Measurements from ENCODE around the gene ZEB1. TPM values are rescaled to one million over a fixed set of nuclear protein-coding genes. Genes with fewer than 3 reads are reported as not detected.

ZEB1 gene
- total and polyA plus RNA-seq, 10 of the 15 experiments (the other 5 are each of a cell fraction or from before 2014, with no cell fraction given): 10.4 to 35.6 (median 24.5) TPM

DNA sequence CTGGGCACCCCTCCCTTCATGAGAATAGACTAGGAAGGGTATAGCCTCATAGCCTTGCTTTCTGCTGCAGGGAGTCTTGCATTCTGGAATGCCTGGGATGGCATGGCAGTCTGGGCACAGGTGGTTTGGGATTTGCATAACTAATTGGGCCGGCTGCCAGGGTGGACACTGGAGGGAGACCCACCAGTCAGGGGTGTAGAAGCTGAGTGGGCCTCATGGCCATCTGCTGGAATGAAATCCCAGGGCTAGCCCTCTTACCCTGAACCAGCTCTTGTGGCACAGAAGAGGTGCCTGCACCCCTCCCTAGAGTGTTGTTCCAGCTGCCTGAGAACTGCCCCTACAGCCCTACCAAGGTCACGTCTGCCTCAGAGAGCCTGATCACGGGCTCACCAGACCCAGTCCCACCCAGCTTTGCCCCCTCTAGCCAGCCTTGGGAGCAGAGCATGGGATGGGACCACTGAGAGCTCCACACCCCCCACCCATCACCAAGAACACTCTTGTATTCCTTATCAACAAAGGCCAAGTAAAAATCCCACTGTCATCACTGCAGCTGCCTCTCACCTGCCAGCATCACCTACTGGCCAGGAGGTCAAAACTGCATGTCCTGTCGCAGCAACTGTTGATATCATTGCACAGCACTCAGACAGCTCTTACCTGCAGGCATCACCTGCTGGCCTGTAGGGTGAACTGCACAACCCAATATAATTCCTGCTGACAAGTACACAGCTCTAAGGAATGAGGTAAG lies 148.9 kb downstream of the ZEB1 start:
- in situ Hi-C loops (cut with MboI): no loop called here
- no peak for TF ChIP-seq KDM1A (IDR thresholded peaks at IDR 0.05; ENCODE audit: borderline replicate concordance)
- no peak for TF ChIP-seq CHD1 (IDR thresholded peaks at IDR 0.05; ENCODE audit: low read depth, low read length)
- TF ChIP-seq, protein P1, sequence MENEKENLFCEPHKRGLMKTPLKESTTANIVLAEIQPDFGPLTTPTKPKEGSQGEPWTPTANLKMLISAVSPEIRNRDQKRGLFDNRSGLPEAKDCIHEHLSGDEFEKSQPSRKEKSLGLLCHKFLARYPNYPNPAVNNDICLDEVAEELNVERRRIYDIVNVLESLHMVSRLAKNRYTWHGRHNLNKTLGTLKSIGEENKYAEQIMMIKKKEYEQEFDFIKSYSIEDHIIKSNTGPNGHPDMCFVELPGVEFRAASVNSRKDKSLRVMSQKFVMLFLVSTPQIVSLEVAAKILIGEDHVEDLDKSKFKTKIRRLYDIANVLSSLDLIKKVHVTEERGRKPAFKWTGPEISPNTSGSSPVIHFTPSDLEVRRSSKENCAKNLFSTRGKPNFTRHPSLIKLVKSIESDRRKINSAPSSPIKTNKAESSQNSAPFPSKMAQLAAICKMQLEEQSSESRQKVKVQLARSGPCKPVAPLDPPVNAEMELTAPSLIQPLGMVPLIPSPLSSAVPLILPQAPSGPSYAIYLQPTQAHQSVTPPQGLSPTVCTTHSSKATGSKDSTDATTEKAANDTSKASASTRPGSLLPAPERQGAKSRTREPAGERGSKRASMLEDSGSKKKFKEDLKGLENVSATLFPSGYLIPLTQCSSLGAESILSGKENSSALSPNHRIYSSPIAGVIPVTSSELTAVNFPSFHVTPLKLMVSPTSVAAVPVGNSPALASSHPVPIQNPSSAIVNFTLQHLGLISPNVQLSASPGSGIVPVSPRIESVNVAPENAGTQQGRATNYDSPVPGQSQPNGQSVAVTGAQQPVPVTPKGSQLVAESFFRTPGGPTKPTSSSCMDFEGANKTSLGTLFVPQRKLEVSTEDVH (IDR thresholded peaks at IDR 0.05; ENCODE audit: low read depth, partially characterized antibody): no peak
- no peak for TF ChIP-seq EP300 (IDR thresholded peaks at IDR 0.05; ENCODE audit: borderline replicate concordance in 1 of 2, control insufficient read depth in 1 of 2, low read depth in 2 of 2, low read length in 2 of 2)
- no peak for TF ChIP-seq NR2C2 (IDR thresholded peaks at IDR 0.05; ENCODE audit: borderline replicate concordance, control insufficient read depth, insufficient read length, low read depth)
- peak; percentile 43 for TF ChIP-seq RAD21 (IDR thresholded peaks at IDR 0.05; ENCODE audit: insufficient read depth, low read depth, low read length)
- no peak for TF ChIP-seq NFYB (IDR thresholded peaks at IDR 0.05; ENCODE audit: insufficient read depth, low read depth, low read length)
- no peak for TF ChIP-seq EGR1 (IDR thresholded peaks at IDR 0.05; ENCODE audit: borderline replicate concordance in 1 of 2, low read depth in 2 of 2, low read length in 2 of 2)
- no peak for TF ChIP-seq POLR2AphosphoS2 (IDR thresholded peaks at IDR 0.05; ENCODE audit: low read depth, low read length)
- TF ChIP-seq ZNF274 (IDR thresholded peaks at IDR 0.05; ENCODE audit: insufficient read depth, insufficient read length): no peak
- TF ChIP-seq, protein P2, sequence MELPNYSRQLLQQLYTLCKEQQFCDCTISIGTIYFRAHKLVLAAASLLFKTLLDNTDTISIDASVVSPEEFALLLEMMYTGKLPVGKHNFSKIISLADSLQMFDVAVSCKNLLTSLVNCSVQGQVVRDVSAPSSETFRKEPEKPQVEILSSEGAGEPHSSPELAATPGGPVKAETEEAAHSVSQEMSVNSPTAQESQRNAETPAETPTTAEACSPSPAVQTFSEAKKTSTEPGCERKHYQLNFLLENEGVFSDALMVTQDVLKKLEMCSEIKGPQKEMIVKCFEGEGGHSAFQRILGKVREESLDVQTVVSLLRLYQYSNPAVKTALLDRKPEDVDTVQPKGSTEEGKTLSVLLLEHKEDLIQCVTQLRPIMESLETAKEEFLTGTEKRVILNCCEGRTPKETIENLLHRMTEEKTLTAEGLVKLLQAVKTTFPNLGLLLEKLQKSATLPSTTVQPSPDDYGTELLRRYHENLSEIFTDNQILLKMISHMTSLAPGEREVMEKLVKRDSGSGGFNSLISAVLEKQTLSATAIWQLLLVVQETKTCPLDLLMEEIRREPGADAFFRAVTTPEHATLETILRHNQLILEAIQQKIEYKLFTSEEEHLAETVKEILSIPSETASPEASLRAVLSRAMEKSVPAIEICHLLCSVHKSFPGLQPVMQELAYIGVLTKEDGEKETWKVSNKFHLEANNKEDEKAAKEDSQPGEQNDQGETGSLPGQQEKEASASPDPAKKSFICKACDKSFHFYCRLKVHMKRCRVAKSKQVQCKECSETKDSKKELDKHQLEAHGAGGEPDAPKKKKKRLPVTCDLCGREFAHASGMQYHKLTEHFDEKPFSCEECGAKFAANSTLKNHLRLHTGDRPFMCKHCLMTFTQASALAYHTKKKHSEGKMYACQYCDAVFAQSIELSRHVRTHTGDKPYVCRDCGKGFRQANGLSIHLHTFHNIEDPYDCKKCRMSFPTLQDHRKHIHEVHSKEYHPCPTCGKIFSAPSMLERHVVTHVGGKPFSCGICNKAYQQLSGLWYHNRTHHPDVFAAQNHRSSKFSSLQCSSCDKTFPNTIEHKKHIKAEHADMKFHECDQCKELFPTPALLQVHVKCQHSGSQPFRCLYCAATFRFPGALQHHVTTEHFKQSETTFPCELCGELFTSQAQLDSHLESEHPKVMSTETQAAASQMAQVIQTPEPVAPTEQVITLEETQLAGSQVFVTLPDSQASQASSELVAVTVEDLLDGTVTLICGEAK (IDR thresholded peaks at IDR 0.05; ENCODE audit: borderline replicate concordance): no peak
- no peak for TF ChIP-seq PAX5 (IDR thresholded peaks at IDR 0.05; ENCODE audit: borderline replicate concordance, low read depth, low read length)
- TF ChIP-seq HDAC2 (IDR thresholded peaks at IDR 0.05): no peak
- no peak for TF ChIP-seq SMAD5 (IDR thresholded peaks at IDR 0.05; ENCODE audit: low read depth)
- no peak for TF ChIP-seq NFYA (IDR thresholded peaks at IDR 0.05; ENCODE audit: borderline replicate concordance, low read depth, low read length)

More for the DNA sequence above, 148.9 kb downstream of the ZEB1 start:
- Histone ChIP-seq H3K4me2 (ENCODE audit: control insufficient read depth, insufficient read depth) (no peak overlapping the region), H3K27ac (ENCODE audit: control insufficient read depth, insufficient read depth) (no peak overlapping the region), H3K9me3 (replicated peaks; ENCODE audit: control insufficient read depth, insufficient read depth, low read length) (peaks cover 26% of the 10 kb centered on the region), H4K20me1 (ENCODE audit: control insufficient read depth, insufficient read depth) (no peaks in the 10 kb centered on the region), H3K4me1 (ENCODE audit: control insufficient read depth, insufficient read depth, low read length) (no peaks in the 10 kb centered on the region), H2AFZ (ENCODE audit: control insufficient read depth, low read depth, low read length) (no peak overlapping the region), H3K27me3 (replicated peaks in 1 of 2; ENCODE audit: control insufficient read depth in 2 of 2, insufficient read depth in 2 of 2, low read length in 1 of 2) (no peaks in the 10 kb centered on the region), H3K79me2 (ENCODE audit: control insufficient read depth, insufficient read depth, low read length) (no peaks in the 10 kb centered on the region; the same call in 1 of the 2 replicates), H3K9ac (ENCODE audit: control insufficient read depth, insufficient read depth, low read length) (no peak overlapping the region), H3K36me3 (ENCODE audit: control insufficient read depth in 2 of 2, insufficient read depth in 2 of 2, low read length in 1 of 2) (peaks cover 8 to 13% of the 10 kb centered on the region in 2 experiments; a peak in 3 of 4 replicates), H3K4me3 (no peak overlapping the region)
- 79% methylated on average over 4 of the region's 4 CpGs for WGBS (ENCODE audit: insufficient coverage, insufficient replicate concordance, low lambda C conversion rate, missing lambda C conversion rate)
- ChIA-PET CTCF (interaction anchor here (1.1 to 1.2 kb wide), 2 partner anchors 12 to 151 kb away, joined by 3 read pairs; no protein-coding TSS in a partner anchor), POLR2A (no interaction called here), SMC1A (ENCODE audit: uncharacterized antibody, unreplicated experiment) (no interaction called here), RAD21 (ENCODE audit: unreplicated experiment) (interaction anchor here (0.9 kb wide), 1 partner anchor 23 kb away, joined by 3 read pairs; no protein-coding TSS in a partner anchor)
- FAIRE-seq (no peak), DNase-seq (ENCODE audit: low read depth, low spot score) (no peak), ATAC-seq (peak; percentile 62)
- intact Hi-C loops (cut with micrococcal nuclease; ENCODE audit: unreplicated experiment): no loop called here
- no TSS peak for BruUV-seq (replicated peaks)
